CD14-positive monocyte (primary cell): ENCODE data around the gene RHOT2. TPM values are rescaled to one million over a fixed set of nuclear protein-coding genes. Genes with fewer than 3 reads are reported as not detected.

Experiments
- DNase-seq, 3 donors: peaks; one replicate each; pipeline ENCODE4 v3.0.0-alpha.2; 2011 to 2022
- H2AFZ ChIP-seq: 2 replicates; pipeline ENCODE4 v1.6.0; 2012; ENCODE audit warnings: mild to moderate bottlenecking, low read depth, low read length, inconsistent platforms; ENCODE audit not compliant: insufficient read depth, poor library complexity, severe bottlenecking
- H3K27ac ChIP-seq, 2 donors: 1 replicate in 1 of 2; 2 replicates in 1 of 2; pipeline ENCODE4 v1.5.1; 2012 to 2013; ENCODE audit warnings: low read length in 2 of 2, control low read depth in 1 of 2, inconsistent platforms in 1 of 2, low read depth in 1 of 2, mild to moderate bottlenecking in 1 of 2
- H3K27me3 ChIP-seq, 2 donors: one replicate each; pipeline versions ENCODE4 v1.6.0 to v1.6.1; 2011 to 2013; ENCODE audit warnings: low read length in 2 of 2; ENCODE audit not compliant: control insufficient read depth in 2 of 2, insufficient read depth in 2 of 2
- H3K36me3 ChIP-seq, 2 donors: replicated peaks in 1 of 2; 1 replicate in 1 of 2; 2 replicates in 1 of 2; pipeline versions ENCODE4 v1.5.1 to v1.6.1; 2012 to 2013; ENCODE audit warnings: low read length in 2 of 2, control low read depth in 1 of 2, inconsistent platforms in 1 of 2, mild to moderate bottlenecking in 1 of 2; ENCODE audit not compliant: insufficient read depth in 2 of 2, control insufficient read depth in 1 of 2
- H3K4me1 ChIP-seq, 2 donors: 1 replicate in 1 of 2; 2 replicates in 1 of 2; pipeline versions ENCODE4 v1.5.1 to v1.6.1; 2012 to 2013; ENCODE audit warnings: low read length in 2 of 2, control low read depth in 1 of 2, inconsistent platforms in 1 of 2, mild to moderate bottlenecking in 1 of 2, moderate library complexity in 1 of 2; ENCODE audit not compliant: insufficient read depth in 2 of 2, control insufficient read depth in 1 of 2
- H3K4me2 ChIP-seq: replicated peaks from 2 replicates; pipeline ENCODE3; 2012; ENCODE audit warnings: low read length, moderate library complexity, mild to moderate bottlenecking; ENCODE audit not compliant: poor library complexity, severe bottlenecking; ENCODE audit errors: extremely low read depth
- H3K4me3 ChIP-seq, 3 experiments: fragments of 200-600 bp in 1 of 3; sonication (generic) in 1 of 3; replicated peaks in 1 of 3; 1 replicate in 2 of 3; 2 replicates in 1 of 3; pipeline ENCODE4 v1.5.1; 2011 to 2013; ENCODE audit warnings: low read length in 3 of 3, mild to moderate bottlenecking in 3 of 3, control low read depth in 2 of 3, low read depth in 2 of 3, inconsistent platforms in 1 of 3, moderate library complexity in 1 of 3
- H3K79me2 ChIP-seq: 2 replicates; pipeline ENCODE4 v1.6.0; 2012; ENCODE audit warnings: mild to moderate bottlenecking, control low read depth, inconsistent platforms, low read length, moderate library complexity; ENCODE audit not compliant: insufficient read depth
- H3K9ac ChIP-seq: 2 replicates; pipeline ENCODE4 v1.6.0; 2017; ENCODE audit warnings: low read length, mild to moderate bottlenecking; ENCODE audit not compliant: insufficient read depth, poor library complexity, severe bottlenecking
- H3K9me3 ChIP-seq, 2 donors: replicated peaks in 1 of 2; 1 replicate in 1 of 2; 2 replicates in 1 of 2; pipeline versions ENCODE4 v1.5.1 to v1.6.1; 2012 to 2013; ENCODE audit warnings: low read length in 2 of 2, control low read depth in 1 of 2; ENCODE audit not compliant: control insufficient read depth in 1 of 2, insufficient read depth in 1 of 2
- H4K20me1 ChIP-seq: 2 replicates; pipeline ENCODE4 v1.6.0; 2012; ENCODE audit warnings: mild to moderate bottlenecking, low read length, control low read depth, moderate library complexity; ENCODE audit not compliant: insufficient read depth
- H3K27ac Mint-ChIP-seq, 7 donors: one replicate each; pipeline ENCODE4 v1.8.0; 2020; ENCODE audit warnings: mild to moderate bottlenecking in 7 of 7, mixed read lengths in 7 of 7, moderate library complexity in 6 of 7, inconsistent platforms in 2 of 7
- H3K27me3 Mint-ChIP-seq, 3 donors: one replicate each; pipeline ENCODE4 v1.8.0; 2021 to 2022; ENCODE audit warnings: low read depth in 3 of 3, mild to moderate bottlenecking in 3 of 3, mixed read lengths in 3 of 3, moderate library complexity in 3 of 3, inconsistent platforms in 1 of 3
- H3K36me3 Mint-ChIP-seq, 2 donors: one replicate each; pipeline ENCODE4 v1.8.0; 2020; ENCODE audit warnings: mixed read lengths in 2 of 2, inconsistent platforms in 1 of 2, mild to moderate bottlenecking in 1 of 2
- H3K4me1 Mint-ChIP-seq: one replicate; pipeline ENCODE4 v1.8.0; 2020; ENCODE audit warnings: mild to moderate bottlenecking, mixed read lengths
- H3K4me3 Mint-ChIP-seq, 2 donors: one replicate each; pipeline ENCODE4 v1.8.0; 2020; ENCODE audit warnings: mild to moderate bottlenecking in 2 of 2, mixed read lengths in 2 of 2, moderate library complexity in 1 of 2
- H3K9me3 Mint-ChIP-seq, 7 donors: one replicate each; pipeline ENCODE4 v1.8.0; 2020 to 2022; ENCODE audit warnings: mixed read lengths in 7 of 7, mild to moderate bottlenecking in 6 of 7, moderate library complexity in 6 of 7, inconsistent platforms in 2 of 7
- CTCF ChIP-seq: fragments of 200-600 bp; IDR thresholded peaks from one replicate; pipeline ENCODE4 v1.8.0; 2022; ENCODE audit warnings: antibody characterized with exemption, mild to moderate bottlenecking
- WGBS: methylation state at CpG from one replicate; pipeline ENCODE4 v1.1.5; 2013; ENCODE audit warnings: missing lambda C conversion rate; ENCODE audit not compliant: insufficient coverage; 5-methylcytosine and 5-hydroxymethylcytosine counted together
- intact Hi-C, 2 donors: fragments of 100-400 bp; cut with micrococcal nuclease; formaldehyde crosslinking; loops; one replicate each; pipeline versions ENCODE4 v1.15.0 to v1.15.1; 2023
- polyA plus RNA-seq, 3 donors: library from polyadenylated mRNA; depleted of rRNA in 1 of 3; unstranded in 2 of 3; stranded (reverse) in 1 of 3; fragments of 300-500 nt in 2 of 3; fragments of >200 nt in 1 of 3; fragmentation: Illumina TruSeq in 2 of 3; gene quantifications; 1 replicate in 2 of 3; 2 replicates in 1 of 3; pipeline ENCODE4 v1.2.3, GENCODE V29; 2012 to 2021

The RHOT2 gene
- polyA plus RNA-seq, 3 donors: 25.4 to 276 (median 26.3) TPM

GRCh38 chr16:630815-631405, 37.0 kb upstream of the RHOT2 start, which contains the start of gene WFIKKN1:
Gene WFIKKN1, plus strand, starts transcription at chr16:630985. Its CDS starts 269 bp downstream, at chr16:631254.
- Histone ChIP-seq H3K4me3 (no peak within 1 kb of the TSS), H3K79me2 (peaks cover 12% of the 10 kb centered on the region), H2AFZ (no peak within 1 kb of the TSS), H4K20me1 (peaks cover 54% of the 10 kb centered on the region), H3K36me3 (peaks cover 29 to 42% of the 10 kb centered on the region in 2 donors), H3K27me3 (no peaks in the 10 kb centered on the region), H3K9me3 (no peaks in the 10 kb centered on the region), H3K4me2 (no peak within 1 kb of the TSS), H3K27ac (no peak within 1 kb of the TSS), H3K9ac (peak within 1 kb of the TSS; percentile 21), H3K4me1 (peaks cover 15 to 28% of the 10 kb centered on the region in 2 donors)
- peak in 1 of 3 donors; percentile 5 for DNase-seq
- TF ChIP-seq CTCF: no peak
- Mint-ChIP-seq H3K27ac (peak within 1 kb of the TSS in 1 of 7 donors; percentile 15), H3K4me3 (no peak within 1 kb of the TSS), H3K4me1 (peaks cover 8% of the 10 kb centered on the region), H3K27me3 (peaks cover 2 to 12% (median 5%) of the 10 kb centered on the region in 3 donors), H3K36me3 (peaks cover 28 to 34% of the 10 kb centered on the region in 2 donors), H3K9me3 (no peaks in the 10 kb centered on the region)
- WGBS: 2% methylated on average over 20 of the region's 23 CpGs
- intact Hi-C loops: no loop called here

- H3K9me3 ChIP-seq: no peaks in the 10 kb centered on the region
- no peak overlapping the region for H2AFZ ChIP-seq
- H3K4me1 ChIP-seq: peaks cover 15 to 35% of the 10 kb centered on the region in 2 donors
- 72% methylated on average over 5 of the region's 9 CpGs for WGBS
- intact Hi-C loops: no loop called here
- no peak overlapping the region for H3K4me3 Mint-ChIP-seq
- peaks cover 8% of the 10 kb centered on the region for H3K4me1 Mint-ChIP-seq
- peak overlapping the region in 1 of 7 donors; percentile 20 for H3K27ac Mint-ChIP-seq
- peaks cover 54% of the 10 kb centered on the region for H4K20me1 ChIP-seq
- peaks cover 12% of the 10 kb centered on the region for H3K79me2 ChIP-seq
- no peaks in the 10 kb centered on the region for H3K27me3 ChIP-seq
- no peak overlapping the region for H3K27ac ChIP-seq
- H3K36me3 ChIP-seq: peaks cover 22 to 32% of the 10 kb centered on the region in 2 donors
- H3K9ac ChIP-seq: no peak overlapping the region
- no peak overlapping the region for H3K4me3 ChIP-seq
- peaks cover 5 to 12% (median 8%) of the 10 kb centered on the region in 3 donors for H3K27me3 Mint-ChIP-seq
- H3K9me3 Mint-ChIP-seq: no peaks in the 10 kb centered on the region
- peaks cover 21 to 26% of the 10 kb centered on the region in 2 donors for H3K36me3 Mint-ChIP-seq
- no peak for DNase-seq
- H3K4me2 ChIP-seq: no peak overlapping the region
- no peak for TF ChIP-seq CTCF
These were observed 36.0 kb upstream of the RHOT2 start for GRCh38 chr16:631808-632358.
